Measurements from ENCODE around the gene MIB1.
A peak's percentile ranks its signal among the peaks of the same experiment; 100 is the strongest.

Gene MIB1

GRCh38 chr18:21897811-21898210, 157.2 kb downstream of the MIB1 start:
- Histone ChIP-seq H3K27ac (ENCODE audit: low read depth, low read length, poor library complexity, severe bottlenecking) (no peak overlapping the region), H3K36me3 (ENCODE audit: insufficient read depth, low read length) (no peaks in the 10 kb centered on the region), H3K9me3 (ENCODE audit: low read length) (no peaks in the 10 kb centered on the region), H3F3A (ENCODE audit: insufficient read depth, low read length) (no peaks in the 10 kb centered on the region), H3K27me3 (ENCODE audit: insufficient read depth, low read length) (no peaks in the 10 kb centered on the region), H3K4me3 (ENCODE audit: low read depth, low read length, poor library complexity, severe bottlenecking) (no peak overlapping the region), H3K79me2 (ENCODE audit: insufficient read depth, low read length) (no peaks in the 10 kb centered on the region), H4K20me1 (ENCODE audit: insufficient read depth, low read length) (no peaks in the 10 kb centered on the region), H3K4me1 (ENCODE audit: insufficient read depth, low read length, severe bottlenecking) (no peaks in the 10 kb centered on the region), H2AFZ (ENCODE audit: low read length) (no peak overlapping the region), H3K9me2 (ENCODE audit: low read depth, low read length) (no peaks in the 10 kb centered on the region), H3K4me2 (ENCODE audit: low read length) (no peak overlapping the region), H3K9ac (ENCODE audit: low read length) (no peak overlapping the region)
- TF ChIP-seq EZH2 (IDR thresholded peaks at IDR 0.05; ENCODE audit: borderline replicate concordance, low read length) (no peak), CTCF (IDR thresholded peaks at IDR 0.05; ENCODE audit: low read length) (peak; percentile 72)

GRCh38 chr18:21900605-21901352, 160.2 kb downstream of the MIB1 start:
- Histone ChIP-seq H3K9ac (ENCODE audit: low read length) (no peak overlapping the region), H3F3A (ENCODE audit: insufficient read depth, low read length) (no peaks in the 10 kb centered on the region), H4K20me1 (ENCODE audit: insufficient read depth, low read length) (no peaks in the 10 kb centered on the region), H3K4me3 (ENCODE audit: low read depth, low read length, poor library complexity, severe bottlenecking) (no peak overlapping the region), H3K9me2 (ENCODE audit: low read depth, low read length) (no peaks in the 10 kb centered on the region), H3K9me3 (ENCODE audit: low read length) (no peaks in the 10 kb centered on the region), H3K79me2 (ENCODE audit: insufficient read depth, low read length) (no peaks in the 10 kb centered on the region), H3K4me1 (ENCODE audit: insufficient read depth, low read length, severe bottlenecking) (no peaks in the 10 kb centered on the region), H3K27me3 (ENCODE audit: insufficient read depth, low read length) (no peaks in the 10 kb centered on the region), H3K4me2 (ENCODE audit: low read length) (no peak overlapping the region), H3K36me3 (ENCODE audit: insufficient read depth, low read length) (no peaks in the 10 kb centered on the region), H3K27ac (ENCODE audit: low read depth, low read length, poor library complexity, severe bottlenecking) (no peak overlapping the region), H2AFZ (ENCODE audit: low read length) (no peak overlapping the region)
- no peak for TF ChIP-seq CTCF (IDR thresholded peaks at IDR 0.05; ENCODE audit: low read length)
- no peak for TF ChIP-seq EZH2 (IDR thresholded peaks at IDR 0.05; ENCODE audit: borderline replicate concordance, low read length)

GRCh38 chr18:21901423-21901945, 160.9 kb downstream of the MIB1 start:
- H3K9me3 ChIP-seq (ENCODE audit: low read length), result no peaks in the 10 kb centered on the region
- H3K79me2 ChIP-seq (ENCODE audit: insufficient read depth, low read length), result no peaks in the 10 kb centered on the region
- no peaks in the 10 kb centered on the region for H3K9me2 ChIP-seq (ENCODE audit: low read depth, low read length)
- H3K27me3 ChIP-seq (ENCODE audit: insufficient read depth, low read length), result no peaks in the 10 kb centered on the region
- no peak overlapping the region for H3K9ac ChIP-seq (ENCODE audit: low read length)
- no peak overlapping the region for H2AFZ ChIP-seq (ENCODE audit: low read length)
- H3K4me2 ChIP-seq (ENCODE audit: low read length), result no peak overlapping the region
- H4K20me1 ChIP-seq (ENCODE audit: insufficient read depth, low read length), result no peaks in the 10 kb centered on the region
- H3K4me3 ChIP-seq (ENCODE audit: low read depth, low read length, poor library complexity, severe bottlenecking), result no peak overlapping the region
- H3K27ac ChIP-seq (ENCODE audit: low read depth, low read length, poor library complexity, severe bottlenecking), result no peak overlapping the region
- H3F3A ChIP-seq (ENCODE audit: insufficient read depth, low read length), result no peaks in the 10 kb centered on the region
- TF ChIP-seq CTCF (IDR thresholded peaks at IDR 0.05; ENCODE audit: low read length) (no peak), EZH2 (IDR thresholded peaks at IDR 0.05; ENCODE audit: borderline replicate concordance, low read length) (no peak)
- H3K4me1 ChIP-seq (ENCODE audit: insufficient read depth, low read length, severe bottlenecking), result no peaks in the 10 kb centered on the region
- no peaks in the 10 kb centered on the region for H3K36me3 ChIP-seq (ENCODE audit: insufficient read depth, low read length)

Measured in OCI-LY1 (cell line).